GM18873 (cell line): ENCODE data around the gene KHSRP.

Experiments used
- ATAC-seq: cut with Tn5 transposase; IDR thresholded peaks from one replicate; pipeline ENCODE4 v1.9.1; 2021; ENCODE audit warnings: mild to moderate bottlenecking, moderate library complexity, moderate number of reproducible peaks; ENCODE audit not compliant: unreplicated experiment, low FRiP score

KHSRP gene

DNA sequence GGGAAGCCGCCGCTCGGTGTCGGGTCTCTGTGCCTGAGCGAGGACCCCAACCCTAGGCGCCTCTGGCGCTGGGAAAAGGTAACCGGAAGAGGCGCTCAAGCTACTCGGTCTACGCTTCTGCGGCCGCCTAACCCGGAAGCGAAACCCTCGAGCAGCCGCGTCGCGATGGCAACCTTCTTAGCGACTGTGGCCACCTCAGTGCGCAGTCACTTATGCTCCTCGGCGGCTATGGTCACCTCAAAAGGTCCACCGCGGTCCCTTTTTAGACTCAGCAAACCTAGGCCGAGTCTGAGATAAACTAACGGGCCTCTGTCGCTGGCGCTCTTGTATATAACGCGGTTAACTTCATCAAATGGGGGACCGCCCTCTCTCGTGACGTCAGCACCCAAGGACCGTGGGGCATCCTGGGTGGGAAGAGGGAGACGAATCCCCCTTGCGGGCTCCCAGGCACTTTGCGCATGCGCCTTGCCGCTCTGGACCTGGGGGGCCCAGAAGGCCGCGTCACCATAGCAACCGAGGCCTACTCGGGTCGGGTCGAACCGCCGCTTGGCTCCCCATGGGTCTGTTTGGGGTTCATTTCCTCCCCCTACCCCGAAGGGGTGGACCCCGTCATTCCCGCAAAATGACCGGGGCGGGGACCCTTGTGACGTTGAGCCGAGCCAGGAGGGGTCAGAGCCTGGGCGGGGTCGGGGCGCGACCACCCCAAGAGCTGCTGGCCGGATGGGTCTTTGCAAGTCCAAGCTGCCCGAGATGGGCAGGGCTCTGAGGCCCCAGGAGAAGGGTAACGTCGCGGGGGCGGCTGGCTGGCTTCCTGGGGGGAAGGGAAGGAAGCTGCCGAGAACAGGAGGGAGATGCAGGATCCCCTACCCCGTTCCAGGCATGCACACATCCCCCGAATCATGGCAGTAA, 31.3 kb downstream of the KHSRP start, which contains the start of gene GTF2F1:
TSS of gene GTF2F1 (minus strand) at position 91 of the 909 bp plus-strand sequence. CDS start 169 bp downstream, outside the sequence.
- peak; percentile 72 for ATAC-seq

DNA sequence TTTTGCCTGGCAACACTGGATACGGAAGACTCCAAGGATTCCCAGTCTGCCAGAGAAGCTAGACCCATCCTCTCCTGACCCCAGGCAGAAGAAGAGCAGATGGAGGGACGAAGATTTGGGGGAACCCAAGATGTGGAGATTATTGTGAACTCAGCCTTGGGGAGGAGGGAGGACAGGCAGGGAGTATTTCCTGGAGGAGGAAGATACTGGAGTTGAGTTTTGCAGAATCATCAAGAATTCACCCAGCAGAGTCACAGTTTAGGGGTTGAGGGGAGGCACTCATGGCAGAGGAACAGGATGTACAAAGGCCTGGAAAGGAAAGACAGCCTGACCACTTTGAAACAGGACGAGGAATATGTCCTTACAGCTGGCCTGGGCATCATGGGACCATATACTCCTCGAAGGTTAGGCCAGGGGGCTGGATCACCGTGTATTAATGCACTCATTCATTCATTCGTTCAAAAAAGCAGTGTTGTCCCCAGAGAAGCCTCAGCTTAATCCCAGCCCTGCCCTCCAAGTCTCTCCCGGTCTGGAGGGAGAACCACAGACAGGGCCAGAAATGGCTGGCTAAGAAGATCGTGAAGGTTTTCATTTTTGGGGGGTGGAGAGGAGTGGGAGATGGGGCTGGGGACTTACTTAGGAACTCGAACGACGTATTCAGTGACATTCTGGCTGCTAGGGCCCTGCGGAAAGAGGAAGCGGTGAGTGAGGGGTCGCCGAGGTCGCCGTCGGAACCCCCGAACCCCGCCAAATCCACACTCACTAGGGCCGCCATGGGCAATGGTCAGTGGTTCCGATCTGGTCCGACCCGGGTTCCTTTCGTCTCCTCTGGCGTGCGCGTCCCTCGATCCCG, 32.2 kb downstream of the KHSRP start:
- no peak for ATAC-seq

DNA sequence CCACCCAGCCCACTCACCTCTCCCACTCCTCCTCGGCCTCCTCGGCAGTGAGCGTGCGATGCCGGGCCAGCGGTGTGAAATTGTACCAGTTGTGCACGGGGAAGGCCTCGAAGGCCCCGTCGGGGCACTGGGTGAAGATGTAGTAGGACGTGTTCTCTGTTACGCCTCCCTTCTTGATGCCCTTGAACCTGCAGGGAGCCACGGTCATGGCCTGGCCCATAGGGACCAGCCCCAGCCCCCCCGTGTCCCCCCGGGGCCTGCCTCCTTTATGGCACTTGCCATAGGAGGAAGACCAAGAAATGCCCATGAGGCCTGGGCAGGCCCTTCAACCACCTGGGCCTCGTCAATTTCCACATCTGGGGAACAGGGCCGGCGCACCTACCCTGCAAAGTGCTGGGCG, 37.2 kb downstream of the KHSRP start:
- no peak for ATAC-seq

DNA sequence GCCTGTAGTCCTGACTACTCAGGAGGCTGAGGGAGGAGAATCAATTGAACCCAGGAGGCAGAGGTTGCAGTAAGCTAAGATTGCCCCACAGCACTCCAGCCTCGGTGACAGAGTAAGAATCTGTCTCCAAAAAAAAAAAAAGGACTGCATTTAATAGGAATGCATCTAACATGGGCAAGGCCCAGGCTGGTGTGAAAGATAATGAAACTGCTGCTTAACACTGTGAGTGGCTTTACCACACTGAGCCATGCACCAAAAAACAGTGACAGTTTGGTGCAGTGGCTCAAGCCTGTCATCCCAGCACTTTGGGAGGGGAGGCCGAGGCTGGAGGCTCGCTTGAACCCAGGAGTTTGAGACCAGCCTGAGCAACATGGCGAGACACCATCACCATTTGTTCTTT, 40.2 kb downstream of the KHSRP start:
- ATAC-seq = no peak

DNA sequence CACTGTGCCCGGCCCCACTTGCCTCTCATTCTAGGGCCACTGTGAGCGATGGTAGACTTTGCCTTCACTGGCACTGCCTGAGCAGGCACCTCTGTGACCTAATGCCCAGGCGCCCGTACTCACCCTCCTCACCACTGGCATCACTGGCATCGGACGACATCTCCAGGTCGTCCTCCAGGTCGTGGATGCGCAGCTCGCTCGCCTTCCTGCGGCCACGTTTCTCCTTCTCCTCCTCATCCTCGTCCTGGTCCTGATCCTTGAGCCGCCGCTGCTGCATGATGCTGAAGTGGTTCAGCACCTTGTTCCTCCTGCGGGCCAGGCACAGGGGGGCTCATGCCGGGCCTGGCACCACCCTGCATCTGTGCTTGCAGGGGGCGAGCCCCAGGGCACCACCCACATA, 41.4 kb downstream of the KHSRP start:
- no peak for ATAC-seq

DNA sequence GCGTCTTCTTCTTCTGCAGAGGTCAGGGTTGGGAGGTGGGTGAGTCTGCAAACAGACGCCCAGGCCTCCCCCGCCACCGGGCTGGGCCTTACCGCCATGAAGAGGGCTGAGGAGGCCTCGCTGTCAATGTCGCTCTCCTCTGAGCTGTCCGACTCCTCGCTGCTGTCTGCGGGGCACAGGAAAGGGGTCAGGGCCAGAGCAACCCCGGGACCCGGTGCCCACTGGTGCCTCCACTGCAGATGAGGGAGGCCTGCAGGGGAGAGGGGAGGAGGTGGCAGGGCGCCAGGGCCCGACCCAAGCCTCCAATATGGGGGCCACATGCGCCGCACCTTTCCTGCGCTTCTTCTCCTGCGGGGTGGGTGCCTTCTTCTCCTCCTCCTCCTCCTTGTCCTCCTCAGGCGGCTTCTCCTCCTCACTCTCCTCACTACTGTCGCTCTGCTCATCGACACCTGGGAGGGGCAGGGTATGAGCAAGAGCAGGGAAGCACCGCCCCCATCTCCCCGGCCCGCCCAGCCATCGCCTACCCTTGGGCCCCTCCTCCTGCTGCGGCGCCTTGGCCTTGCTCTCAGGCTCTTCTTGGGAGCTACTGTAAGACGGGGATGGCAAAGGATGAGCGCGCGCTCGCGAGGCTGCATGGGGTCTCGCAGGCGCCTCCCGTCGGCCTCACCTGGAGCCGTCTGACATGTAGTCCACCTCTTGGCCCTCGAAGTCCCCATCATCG, 43.4 kb downstream of the KHSRP start:
- no peak for ATAC-seq

DNA sequence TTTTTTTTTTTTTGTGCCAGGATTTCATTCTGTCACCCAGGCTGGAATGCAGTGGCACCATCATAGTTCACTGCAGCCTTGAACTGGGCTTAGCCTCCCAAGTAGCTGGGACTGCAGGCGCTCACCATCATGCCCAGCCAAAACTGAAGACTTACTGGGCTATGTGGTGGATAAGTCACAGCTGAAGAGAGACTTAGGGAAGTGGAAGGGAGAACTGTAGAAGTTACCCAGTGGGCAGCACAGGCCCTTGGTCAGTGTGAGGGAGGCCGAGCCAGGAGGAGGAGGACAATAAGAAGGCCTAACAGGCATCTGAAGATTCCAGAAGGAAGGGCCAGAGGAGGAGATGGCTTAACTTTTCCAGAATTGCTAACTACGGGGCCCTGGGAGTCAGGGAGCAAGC, 44.9 kb downstream of the KHSRP start:
- ATAC-seq = no peak

DNA sequence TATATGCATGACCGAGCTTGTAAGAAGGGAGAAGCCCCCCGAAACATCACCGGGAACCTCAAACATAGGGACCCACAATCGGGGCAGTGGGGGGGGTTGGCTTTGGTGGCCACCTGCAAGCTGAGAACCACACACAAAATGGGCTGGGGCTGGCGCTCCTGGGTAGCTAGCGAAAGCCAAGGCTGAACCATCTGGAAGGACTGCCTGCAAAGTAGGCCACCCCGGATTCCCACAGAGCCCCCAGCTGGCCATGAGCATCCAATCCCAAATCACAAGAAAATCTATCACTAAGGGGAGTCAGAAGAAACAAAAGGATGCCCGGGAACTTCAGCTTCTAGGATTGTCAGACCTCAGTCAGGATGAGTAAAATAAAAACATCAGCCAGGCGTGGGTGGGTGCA, 46.1 kb downstream of the KHSRP start:
- no peak for ATAC-seq

DNA sequence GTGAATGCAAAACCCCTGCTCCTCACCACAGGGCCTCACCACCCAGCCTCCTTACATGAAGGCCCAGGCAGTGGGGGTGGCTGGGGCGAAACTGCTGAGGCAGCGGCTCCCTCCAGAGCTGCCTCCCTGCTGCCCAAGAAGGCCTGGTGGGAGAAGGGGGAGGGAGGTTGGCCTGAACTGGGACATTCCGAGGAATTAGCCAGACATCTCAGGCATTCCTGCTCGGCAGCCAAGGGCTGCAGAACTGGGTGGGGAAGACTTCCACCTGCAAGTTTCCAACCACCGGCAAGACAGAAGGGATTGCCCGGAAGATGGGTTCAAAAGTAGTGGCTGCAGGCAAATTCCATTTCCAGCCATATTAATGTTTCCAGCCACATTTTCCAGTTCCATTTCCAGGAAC, 46.6 kb downstream of the KHSRP start:
- ATAC-seq = no peak

DNA sequence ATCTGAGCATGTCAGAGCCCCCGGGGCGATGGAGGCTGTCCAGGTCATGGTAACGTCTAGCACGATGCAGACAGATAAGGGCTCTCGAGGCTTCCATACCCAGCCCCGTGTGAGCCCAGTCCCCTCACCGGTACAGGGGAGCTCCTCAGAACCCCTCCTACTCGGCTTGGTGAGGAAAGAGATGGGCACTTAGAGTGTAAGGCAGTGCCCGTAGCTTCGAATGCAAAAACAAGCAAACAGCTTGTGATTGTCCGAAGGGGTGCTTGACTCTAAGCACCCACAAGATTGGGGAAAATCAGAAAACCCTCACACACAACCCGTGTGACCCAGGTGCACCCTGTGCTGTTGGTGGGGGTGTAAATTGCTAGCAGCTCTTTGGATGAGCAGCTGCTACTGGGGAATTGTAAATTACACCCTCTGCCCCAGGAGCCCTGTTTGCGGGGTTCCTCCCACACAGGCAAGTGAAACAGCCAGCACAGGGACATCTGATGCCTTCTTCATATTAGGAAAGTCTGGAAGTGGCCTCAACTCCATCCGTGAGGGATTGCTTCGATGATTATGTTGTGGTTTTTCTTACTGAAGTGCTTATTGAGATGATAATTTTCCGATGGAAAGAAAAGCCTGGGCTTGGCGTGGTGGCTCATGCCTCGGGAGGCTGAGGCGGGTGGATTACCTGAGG, 48.0 kb downstream of the KHSRP start:
- no peak for ATAC-seq

DNA sequence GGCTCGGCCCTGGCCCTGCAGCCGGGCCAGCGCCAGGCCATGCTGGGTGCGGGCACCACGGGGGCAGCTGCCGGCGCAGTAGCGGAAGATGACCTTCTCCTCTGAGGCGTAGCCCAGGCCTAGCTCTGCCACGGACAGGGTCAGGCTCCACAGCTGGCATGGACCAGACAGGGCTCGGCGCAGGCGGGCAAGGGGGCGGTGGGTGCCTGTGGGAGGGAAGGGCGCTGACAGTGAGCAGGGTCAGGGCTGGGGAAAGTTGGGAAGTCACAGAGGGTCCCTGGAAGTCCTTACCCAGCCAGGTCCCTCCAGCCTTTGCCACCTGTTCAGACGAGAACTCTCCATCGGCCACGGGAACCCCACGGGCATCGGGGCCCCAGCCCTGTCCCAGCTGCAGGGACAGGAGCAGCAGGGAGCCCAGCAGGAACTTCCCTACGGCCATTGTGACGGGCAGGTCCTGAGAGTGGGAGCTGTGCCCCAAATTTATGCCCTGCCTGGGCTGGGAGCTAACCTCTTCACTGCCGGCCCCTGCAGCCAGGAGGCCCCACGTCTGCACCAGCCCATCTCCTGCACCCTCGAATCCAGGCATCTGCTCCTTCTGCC, 49.1 kb downstream of the KHSRP start, which contains the start of gene PSPN:
TSS of gene PSPN (minus strand) at position 523 of the 600 bp plus-strand sequence. CDS start at position 439, 84 bp downstream.
- ATAC-seq = no peak

DNA sequence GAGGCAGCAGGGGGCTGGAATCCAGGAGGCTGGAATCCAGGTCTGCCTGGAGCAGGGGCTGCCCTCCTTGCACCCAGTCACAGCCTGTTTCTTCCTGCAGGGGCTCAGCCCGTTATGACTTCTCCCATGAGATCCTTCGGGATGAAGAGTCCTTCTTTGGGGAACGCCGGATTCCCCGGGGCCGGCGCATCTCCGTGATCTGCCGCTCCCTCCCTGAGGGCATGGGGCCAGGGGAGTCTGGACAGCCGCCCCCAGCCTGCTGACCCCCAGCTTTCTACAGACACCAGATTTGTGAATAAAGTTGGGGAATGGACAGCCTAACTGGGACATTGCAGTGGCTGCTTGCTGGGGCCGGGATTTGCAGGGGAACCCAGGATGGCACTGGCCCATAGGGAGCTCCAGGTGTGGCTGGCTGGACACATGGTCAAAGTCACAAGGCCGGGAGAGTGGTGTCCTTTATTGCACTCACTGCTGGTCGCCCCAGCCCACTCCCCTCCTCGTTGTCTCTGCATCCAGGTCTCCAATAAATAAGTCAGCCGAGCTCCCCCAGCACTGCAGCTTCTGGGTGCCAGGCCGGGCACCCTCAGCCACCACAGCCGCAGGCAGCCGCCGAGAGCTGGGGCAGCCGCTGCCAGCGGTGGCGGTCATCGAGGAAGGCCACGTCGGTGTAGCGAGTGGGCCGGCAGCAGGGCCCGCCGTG, 49.8 kb downstream of the KHSRP start:
- no peak for ATAC-seq

DNA sequence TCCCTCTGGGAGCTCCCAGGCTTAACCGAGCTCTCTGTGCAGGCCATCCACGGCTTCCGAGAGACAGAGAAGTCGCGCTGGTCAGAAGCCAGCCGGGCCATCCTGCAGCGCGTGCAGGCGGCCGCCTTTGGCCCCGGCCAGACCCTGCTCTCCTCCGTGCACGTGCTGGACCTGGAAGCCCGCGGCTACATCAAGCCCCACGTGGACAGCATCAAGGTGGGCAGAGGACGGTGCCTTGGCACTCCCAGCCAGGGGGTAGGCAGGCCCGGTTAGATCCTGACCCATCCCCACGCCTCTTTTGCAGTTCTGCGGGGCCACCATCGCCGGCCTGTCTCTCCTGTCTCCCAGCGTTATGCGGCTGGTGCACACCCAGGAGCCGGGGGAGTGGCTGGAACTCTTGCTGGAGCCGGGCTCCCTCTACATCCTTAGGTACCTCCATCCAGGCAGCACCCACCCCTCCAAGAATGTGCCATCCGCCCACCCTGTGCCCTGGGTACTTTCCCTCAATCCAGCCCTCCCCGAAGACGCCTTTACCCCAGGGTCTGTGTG, 50.4 kb downstream of the KHSRP start:
- ATAC-seq = no peak

DNA sequence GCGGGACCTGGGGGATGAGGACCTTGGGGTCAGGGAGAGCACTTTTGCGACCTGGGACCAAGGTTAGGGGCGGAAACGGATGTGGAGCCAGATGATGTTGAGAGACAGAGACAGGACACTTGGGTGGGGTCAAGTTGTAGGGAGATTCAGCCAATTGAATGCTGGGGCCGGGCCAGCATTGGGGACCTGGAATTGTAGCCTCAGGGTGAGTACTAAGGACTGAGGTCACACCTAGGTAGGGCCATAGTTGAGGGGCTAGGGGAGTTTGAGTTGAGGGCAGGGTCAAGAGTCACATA, 50.9 kb downstream of the KHSRP start:
- no peak for ATAC-seq

DNA sequence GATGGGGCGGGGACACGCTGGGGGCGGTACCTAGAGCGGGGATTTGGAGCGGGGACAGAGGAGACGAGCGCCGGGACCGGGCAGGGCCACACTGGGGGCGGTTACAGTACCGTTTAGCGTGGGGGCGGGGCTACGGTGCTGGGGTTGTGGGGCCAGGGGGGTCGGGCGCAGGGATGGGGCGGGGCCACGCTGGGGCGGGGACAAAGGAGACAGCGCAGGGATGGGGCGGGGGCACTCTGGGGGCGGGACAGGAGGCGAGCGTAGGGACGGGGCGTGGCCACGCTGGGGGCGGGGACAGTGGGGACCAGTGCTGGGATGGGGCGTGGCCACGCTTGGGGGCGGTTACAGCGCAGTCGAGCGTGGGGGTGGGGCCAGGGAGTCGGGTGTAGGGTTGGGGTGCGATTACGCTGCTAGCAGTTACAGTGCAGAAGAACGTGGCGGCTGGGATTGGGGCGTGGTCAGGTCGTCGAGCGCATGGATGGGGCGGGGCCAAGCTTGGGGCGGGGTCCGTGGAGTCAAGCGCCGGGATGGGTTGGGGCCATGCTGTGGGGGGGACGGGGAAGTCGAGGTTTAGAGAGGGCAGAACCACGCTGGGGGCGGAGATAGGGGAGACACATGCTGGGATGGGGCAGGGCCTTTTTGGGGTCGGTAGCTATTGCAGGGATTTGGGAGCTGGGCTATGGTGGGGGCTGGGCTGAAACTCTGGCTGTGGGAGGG, 51.4 kb downstream of the KHSRP start:
- peak; percentile 41 for ATAC-seq

DNA sequence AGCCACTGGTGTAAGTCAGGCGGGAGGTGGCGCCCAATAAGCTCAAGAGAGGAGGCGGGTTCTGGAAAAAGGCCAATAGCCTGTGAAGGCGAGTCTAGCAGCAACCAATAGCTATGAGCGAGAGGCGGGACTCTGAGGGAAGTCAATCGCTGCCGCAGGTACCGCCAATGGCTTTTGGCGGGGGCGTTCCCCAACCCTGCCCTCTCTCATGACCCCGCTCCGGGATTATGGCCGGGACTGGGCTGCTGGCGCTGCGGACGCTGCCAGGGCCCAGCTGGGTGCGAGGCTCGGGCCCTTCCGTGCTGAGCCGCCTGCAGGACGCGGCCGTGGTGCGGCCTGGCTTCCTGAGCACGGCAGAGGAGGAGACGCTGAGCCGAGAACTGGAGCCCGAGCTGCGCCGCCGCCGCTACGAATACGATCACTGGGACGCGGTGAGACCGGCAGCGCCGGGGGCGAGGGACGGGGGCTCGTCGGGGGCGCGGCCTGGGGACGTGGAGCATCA, 52.0 kb downstream of the KHSRP start, which contains the start of gene ALKBH7:
TSS of gene ALKBH7 (plus strand) at position 201 of the 502 bp plus-strand sequence. CDS start at position 228, 27 bp downstream.
- peak; percentile 76 for ATAC-seq

DNA sequence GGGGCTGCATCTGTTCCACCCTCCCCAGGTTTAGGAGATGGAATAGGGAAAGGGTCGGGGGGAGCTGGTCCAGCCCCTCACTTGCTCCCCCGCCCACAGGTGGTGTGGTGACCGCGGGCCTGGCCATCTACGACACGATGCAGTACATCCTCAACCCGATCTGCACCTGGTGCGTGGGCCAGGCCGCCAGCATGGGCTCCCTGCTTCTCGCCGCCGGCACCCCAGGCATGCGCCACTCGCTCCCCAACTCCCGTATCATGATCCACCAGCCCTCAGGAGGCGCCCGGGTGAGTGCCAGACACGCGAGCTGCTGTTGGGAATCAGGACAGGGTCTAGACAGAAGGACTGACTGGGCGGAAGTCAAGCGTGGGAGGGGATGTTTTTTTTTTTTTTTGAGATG, 60.3 kb downstream of the KHSRP start:
- no peak for ATAC-seq
